HG02678 (cell line): ENCODE results near the gene PDXDC1.
"Not testable (repeated sequence)": the region's sequence is repeated elsewhere in the genome, so short reads cannot be mapped to it uniquely, and the experiment has no call there.

ENCODE experiments used
- ATAC-seq: cut with Tn5 transposase; IDR thresholded peaks from one replicate; pipeline ENCODE4 v1.9.1; 2021; ENCODE audit warnings: mild to moderate bottlenecking, moderate library complexity; ENCODE audit not compliant: unreplicated experiment

The PDXDC1 gene

DNA sequence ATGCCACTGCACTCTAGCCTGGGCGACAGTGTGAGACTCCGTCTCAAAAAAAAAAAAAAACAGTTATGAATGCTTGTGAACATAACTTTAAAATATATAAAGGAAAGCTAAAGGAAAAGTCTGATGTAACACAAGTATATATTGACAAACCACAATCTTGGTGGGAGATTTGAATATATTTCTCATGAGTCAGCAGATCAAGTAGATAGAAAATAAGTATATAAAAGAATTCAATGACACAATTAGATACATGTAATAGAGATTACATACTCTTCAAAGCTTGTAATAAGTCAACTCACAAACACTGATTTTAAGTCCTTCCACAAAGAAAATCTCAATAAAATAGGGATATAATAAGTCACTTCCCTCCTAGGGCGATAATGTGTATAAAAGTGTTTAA lies 40.8 kb downstream of the PDXDC1 start:
- ATAC-seq = not testable (repeated sequence)

DNA sequence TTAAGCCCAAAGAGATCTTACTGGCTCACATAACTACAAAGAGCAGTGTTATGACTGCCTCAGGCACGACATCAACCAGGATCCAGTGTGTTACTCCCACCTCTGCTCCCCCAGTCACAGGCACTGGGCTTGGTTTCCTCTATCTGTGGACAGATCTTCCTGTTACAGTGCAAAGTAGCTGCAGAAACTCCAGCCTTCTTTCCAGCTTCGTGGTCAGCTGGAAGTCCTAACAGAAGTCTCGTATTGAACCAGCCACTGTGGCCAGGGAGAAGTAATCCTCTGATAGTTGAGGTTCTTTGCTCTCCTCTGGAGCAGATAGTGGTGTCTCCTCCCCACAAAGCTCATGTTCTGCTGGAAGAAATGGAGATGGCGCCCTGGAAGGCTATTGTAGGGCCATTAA lies 41.5 kb downstream of the PDXDC1 start:
- not testable (repeated sequence) for ATAC-seq

DNA sequence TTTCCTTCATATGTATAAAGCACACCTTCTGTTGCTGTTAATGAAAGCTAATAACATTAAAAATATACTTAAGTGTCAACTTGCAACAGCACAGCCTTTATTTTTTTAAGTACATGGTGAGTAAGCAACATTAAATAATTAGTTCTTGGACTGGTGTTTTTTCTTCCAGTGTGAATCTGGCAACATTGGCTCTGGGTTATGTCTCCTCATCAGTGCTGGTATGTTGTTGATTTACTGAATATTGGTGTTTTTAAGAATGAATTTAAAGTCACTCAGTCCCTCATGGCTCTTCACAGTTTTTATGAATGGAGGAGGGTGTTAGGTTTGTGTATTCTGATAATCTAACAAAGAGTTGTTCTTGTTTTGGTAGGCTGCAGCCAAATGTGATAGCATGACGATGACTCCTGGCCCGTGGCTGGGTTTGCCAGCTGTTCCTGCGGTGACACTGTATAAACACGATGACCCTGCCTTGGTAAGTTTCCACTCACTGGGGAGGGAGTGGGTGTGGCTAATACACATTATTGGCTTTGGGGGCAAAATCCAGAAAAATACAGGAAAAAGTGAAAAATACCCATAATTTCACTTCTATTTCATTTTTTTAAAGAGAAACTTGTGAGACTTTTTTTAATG lies 42.2 kb downstream of the PDXDC1 start:
- not testable (repeated sequence) for ATAC-seq

DNA sequence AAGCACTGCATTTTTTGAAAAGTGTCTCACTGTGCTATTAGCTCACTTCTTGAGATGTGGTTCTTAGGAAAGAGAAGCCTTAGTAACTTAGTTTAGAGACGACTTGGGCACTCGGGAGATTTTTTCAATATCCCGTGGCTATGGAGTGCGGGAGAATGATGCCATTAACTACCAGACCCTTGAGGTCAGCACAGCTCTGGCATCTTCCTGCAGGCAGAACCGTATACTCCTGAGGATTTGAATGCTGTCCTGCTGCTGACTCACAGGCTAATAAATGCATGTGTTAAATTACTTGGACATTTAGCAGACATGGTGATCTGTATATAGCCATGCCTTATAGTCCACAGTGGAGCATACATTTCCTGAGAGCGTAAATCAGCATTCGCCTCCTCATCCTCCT lies 46.6 kb downstream of the PDXDC1 start:
- not testable (repeated sequence) for ATAC-seq

DNA sequence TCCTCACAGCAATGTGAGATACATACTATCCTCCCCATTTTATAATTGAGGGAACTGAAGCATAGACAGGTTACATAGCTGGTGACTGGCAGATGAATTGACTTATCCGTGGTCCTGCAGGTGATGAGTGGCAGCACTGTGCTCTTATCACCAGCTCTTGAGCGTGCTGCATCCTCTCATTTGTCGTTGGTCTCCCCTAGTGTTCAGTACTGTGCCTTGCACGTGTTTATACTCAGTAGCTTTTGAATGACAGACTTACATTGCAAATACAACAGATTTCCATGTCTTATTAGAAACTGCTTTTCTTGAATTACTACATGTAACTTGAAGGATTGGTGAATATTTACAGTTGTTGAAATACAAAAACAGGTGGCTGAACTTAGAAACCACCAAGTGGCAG lies 47.4 kb downstream of the PDXDC1 start:
- peak; percentile 58 for ATAC-seq

DNA sequence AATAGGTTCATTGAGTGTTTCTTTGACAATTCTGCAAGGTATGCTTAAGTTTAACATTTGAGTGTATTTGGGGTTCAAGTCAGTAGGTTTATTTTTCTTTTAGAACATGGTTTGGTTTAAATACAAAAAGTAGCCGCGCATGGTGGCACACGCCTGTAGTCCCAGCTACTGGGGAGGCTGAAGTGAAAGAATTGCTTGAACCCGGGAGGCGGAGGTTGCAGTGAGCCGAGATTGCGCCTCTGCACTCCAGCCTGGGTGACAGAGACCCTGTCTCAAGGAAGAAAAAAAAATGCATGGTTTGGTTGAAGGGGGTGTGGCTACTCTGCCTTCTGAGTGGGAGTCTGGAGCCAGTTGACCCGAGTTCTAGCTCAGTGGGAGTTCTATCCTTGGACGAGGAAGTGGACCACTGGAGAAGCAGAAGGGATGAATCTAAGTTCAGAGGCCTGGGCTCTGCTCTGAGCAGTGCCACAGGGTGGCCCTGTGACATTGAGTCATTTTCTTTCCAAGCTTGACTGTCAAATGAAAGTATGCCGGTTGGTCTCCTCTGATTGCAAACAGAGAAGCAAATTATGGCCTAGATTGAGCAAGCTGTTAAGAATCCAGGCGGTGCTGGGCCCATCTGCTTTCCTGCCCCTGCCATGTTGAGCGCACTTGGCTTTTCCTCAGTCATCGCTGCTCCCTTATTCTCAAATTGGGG lies 48.7 kb downstream of the PDXDC1 start:
- not testable (repeated sequence) for ATAC-seq

DNA sequence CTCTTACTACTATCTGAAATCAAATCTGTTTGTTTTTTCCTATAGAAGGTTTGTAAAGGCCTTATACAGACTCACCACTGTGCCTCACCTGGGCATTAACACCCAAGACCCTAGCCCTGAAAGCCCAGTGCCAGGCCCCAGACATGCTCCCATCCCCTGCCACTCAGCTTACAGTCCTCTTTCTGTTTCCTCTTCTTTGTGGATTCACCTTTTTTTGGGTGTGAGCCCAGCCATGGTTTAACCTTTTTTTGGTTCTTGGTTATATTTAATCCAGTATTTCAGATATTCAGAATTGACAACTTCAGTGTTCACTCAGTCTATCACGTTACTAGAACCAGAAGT lies 50.0 kb downstream of the PDXDC1 start:
- ATAC-seq = not testable (repeated sequence)

DNA sequence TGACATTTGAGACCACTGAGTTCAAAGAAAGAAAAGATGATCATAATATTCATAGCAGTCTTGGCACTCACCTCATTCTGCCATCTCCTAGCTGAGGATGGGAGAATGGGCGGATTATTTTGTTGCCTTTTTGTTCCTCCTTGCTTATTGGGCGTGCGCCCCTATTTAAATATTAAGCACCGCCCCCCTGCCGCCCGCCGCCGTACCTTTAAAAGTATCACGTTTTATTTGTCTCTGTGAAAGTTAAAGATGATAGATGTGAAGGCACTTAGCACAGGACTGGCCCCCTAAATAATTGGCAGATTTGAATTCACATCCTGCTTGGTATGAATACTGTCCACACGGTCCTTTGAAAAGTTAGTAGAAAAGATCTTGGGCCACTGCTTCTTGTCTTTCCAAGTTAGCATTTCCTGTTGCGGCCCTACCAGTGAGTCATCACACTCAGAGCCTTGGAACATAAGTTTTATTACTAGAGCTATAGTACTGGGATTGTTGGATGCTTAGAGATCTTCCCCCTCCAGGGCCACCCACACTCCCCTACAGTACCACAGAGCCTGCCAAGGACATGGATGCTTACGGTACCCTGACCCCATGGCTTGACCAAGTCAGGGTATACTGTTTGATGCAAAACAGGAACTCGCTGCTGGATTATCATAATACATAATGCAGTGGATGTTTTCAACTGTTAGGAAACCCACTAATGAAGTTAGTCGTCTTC lies 50.6 kb downstream of the PDXDC1 start:
- ATAC-seq = not testable (repeated sequence)

DNA sequence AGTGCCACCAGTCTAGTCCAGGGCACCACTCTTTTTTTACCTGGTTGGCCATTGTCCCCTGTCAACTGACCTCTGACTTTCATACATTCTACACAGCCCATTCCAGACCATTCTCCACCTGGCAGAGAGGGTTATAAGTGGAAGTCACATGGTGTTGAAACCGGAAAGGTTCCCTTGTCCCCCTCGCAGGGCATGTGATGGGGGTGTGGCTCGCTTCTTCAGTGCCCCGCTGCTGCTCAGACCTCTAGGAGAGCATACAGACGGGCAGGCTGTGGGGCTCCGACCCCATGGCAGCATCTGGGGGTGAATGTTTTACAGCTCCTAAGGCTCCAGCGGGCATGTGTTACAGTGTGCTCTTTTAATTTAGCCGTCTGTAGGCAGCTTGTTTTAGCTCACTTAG lies 52.2 kb downstream of the PDXDC1 start:
- not testable (repeated sequence) for ATAC-seq

DNA sequence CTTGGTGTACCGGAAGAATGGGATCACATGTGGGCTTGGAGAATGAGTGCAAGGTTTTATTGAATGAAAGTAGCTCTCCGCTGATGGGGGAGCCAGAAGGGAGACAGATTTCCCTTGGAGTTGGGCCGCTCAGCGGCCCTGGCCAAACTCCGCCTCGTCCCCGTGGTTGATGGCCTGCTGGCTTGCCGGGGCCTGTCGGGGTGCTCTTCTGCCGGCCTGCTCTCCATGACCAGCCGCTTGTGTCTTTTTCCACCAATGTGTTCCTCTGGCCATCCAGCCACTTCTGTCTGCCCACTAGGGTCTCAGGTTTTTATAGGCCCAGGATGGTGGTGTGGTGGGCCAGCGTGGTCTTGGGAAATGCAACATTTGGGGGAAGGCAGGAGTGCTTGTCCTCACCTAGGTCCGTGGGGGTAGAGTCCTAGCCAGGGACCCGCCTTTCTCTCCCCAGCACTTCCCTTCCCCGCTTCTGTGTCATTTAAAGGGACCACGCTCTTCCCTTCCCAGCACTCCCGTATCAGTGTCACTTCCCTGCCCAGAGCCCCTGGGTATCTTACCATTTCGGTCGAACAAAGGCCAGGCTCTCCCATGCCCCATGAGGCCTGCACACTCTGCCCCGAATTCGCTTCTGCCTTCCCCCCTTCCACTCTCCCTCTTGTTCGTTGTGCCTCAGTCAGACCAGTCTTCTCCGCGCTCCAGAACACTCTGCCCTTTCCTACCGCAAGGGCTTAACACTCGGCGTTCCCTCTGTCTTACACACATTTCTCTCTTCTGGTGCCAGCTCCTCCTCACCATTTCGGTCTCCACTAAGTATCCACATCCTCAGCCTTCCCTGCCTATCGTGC lies 52.9 kb downstream of the PDXDC1 start:
- ATAC-seq = not testable (repeated sequence)

DNA sequence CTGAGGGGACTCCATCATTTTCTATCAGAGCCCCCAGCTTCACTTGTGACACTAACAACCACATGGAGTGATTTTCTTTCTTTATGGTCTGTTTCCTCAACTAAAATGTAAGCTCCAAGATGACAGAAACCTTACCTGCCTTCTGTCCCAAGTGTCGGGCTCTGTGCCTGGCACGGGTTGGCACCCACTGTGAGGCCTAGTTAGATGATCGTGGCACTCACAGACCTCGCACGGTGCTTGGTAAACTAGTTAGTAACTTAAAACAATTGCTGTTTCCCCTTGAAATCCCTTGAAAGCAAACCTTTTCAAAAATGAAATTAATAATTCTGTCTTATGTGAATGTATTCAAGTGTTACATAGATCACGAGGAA lies 53.5 kb downstream of the PDXDC1 start:
- not testable (repeated sequence) for ATAC-seq

DNA sequence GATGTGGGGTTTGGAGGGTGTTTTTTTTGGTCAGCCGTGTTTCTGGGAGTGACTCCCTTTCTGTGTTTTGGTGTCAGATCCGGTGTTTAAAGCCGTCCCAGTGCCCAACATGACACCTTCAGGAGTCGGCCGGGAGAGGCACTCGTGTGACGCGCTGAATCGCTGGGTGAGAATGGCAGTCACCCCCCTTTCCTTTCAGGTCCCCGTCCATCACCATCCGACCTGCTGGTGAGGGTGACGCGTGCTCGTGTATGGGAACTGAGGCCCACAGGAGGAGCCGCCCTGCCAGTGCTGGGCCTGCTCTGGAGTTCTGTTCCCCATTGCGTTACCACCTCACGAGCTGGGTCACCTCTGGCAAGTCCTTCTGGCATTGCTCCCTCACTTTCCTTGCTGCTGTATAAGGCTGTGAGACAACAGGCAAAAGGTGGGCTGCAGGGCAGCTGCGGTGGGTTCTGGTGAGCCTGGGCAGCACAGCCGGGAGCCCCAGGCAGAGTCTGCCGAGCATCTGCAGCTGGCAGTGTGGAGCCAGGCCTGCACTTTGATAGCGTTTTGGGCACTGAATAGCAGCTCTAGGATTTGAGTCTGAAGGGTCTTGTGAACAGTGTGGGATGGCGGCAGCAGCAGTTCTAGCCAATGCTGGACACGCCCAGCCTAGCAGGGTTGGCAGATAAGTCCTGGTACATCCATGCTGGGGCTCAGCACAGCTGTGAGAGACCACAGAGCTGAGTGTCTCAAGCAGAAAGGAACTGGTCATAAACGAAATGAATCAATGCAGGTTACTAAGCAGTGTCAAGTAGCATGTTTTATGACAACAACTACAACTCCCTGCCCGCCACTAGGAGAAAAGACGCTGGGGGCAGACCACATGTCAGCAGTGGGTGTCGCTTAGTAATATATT lies 54.2 kb downstream of the PDXDC1 start:
- ATAC-seq = not testable (repeated sequence)

DNA sequence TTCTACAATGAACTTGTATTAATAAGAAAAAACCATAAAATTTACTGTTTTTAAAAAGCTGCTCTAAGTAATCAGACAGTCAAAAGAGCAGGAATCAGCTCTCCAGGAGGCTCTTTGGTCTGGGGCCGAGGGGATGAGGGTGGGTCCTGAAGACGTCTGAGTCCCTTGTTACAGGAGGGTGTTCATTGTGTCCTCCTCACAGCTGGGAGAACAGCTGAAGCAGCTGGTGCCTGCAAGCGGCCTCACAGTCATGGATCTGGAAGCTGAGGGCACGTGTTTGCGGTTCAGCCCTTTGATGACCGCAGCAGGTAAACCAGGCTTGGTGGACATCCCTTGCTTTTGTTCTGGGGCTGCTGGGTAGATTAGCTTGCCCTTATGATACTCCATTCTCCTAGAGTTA lies 54.9 kb downstream of the PDXDC1 start:
- not testable (repeated sequence) for ATAC-seq

DNA sequence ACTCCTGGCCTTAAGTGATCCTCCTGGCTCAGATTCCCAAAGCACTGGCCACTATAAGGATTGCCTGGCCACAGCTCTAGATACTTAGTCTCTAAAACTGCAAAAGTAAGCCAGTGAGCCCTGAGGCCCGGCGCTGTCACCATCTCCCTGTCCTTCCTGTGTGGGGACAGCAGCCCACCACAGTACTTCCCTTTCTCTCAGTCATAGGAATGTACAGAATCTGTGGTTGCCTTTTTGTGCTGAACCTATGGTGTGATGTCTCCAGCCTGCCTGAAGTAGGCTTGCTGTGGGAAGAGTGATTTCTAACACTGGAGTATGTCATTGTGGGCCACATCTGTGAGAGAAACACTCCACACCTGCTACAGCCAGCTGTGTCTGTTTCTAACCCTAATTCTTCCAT lies 56.4 kb downstream of the PDXDC1 start:
- no peak for ATAC-seq

DNA sequence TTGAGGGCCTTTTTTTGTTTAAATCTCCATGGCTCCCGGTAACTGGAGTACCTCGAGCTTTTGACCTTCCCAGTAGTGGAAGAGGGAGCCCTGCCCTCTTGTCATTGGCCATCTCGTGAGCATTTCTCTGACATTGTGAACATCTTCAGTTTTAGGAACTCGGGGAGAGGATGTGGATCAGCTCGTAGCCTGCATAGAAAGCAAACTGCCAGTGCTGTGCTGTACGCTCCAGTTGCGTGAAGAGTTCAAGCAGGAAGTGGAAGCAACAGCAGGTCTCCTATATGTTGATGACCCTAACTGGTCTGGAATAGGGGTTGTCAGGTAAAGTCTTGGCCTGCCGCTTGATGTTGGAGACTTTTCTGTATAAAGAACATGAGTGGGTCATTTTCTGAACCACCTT lies 56.8 kb downstream of the PDXDC1 start:
- ATAC-seq = no peak

DNA sequence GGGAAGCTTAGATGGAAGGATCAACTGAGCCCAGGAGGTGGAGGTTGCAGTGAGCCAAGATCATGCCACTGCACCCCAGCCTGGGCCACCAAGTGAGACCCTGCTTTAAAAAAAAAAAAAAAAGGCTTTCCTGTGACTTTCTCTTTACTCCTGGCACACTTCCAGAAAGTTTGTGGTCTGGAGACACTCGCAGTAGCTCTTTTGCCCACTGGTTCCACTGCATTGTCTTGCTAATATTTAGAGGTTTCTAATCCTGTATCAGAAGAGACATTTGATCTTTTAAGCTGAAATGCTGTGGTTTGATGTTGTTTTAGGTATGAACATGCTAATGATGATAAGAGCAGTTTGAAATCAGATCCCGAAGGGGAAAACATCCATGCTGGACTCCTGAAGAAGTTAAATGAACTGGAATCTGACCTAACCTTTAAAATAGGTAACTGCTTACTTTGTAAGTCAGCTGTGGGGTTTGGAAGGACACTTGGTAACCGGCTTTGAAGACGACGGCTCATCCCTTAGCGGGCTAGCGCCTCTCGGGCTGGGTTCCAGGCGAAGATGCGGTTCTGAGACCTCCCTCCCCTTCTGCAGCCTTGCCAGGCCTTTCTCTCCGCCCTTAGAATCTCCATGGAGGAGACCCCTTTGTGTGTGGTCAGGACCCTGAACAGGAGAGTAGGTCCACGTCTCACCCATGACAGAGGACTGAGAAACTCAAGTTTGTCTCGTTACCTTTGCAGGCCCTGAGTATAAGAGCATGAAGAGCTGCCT lies 57.9 kb downstream of the PDXDC1 start:
- ATAC-seq = no peak

DNA sequence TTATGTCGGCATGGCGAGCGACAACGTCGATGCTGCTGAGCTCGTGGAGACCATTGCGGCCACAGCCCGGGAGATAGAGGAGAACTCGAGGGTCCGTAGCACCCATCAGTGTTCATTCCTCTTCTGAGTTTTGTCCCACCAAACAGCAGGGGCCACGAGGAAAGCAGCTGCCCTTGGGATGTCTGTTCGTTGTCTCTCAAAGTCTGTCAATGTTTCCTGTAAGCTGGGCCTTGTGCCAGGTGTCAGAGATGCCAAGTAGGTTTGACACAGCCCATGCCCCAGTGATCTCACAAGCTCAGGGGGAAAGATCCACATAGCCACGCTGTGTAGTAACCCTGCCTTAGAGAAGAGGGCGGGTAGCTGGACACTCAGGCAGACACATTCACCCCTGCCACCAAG lies 58.5 kb downstream of the PDXDC1 start:
- ATAC-seq = no peak

DNA sequence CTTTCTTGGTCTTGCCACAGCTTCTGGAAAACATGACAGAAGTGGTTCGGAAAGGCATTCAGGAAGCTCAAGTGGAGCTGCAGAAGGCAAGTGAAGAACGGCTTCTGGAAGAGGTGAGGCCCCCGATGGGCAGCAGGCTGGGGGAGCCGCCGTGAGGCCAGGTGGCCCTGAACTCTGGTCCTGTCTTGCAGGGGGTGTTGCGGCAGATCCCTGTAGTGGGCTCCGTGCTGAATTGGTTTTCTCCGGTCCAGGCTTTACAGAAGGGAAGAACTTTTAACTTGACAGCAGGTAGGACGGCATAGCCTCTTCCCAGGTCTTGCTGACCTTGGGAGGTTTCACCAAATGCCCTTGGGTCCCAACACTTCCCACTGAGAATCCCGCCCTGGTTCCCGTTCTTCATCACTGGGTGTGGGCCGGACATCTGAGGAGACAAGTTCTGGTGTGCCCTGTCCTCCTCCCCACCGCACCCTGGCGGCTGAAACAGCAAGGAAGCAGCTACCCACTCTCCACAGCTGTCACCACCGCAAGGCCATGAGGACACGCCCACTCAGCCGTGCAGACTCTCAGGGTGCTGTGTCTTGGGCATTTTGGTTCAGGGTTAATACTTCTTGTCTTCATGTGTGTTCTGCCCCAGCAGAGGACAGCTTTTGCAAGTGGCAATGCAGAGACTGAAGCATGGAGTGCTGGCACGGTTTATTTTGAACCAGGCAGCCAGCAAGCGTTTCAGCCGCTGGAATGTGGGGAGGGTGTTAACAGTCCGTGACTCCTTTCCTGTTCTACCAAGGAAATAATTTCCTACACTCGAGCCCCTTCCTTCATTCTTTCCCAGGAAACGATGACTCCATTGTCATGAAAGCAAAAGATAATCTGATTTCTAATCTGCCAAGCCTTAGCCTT lies 59.7 kb downstream of the PDXDC1 start:
- ATAC-seq = no peak
